ENCODE data around the gene APBA2. TPM values are rescaled to one million over a fixed set of nuclear protein-coding genes. Genes with fewer than 3 reads are reported as not detected.

The APBA2 gene
- total and polyA plus RNA-seq, 7 donors, result 0.46 to 10.7 (median 1.5) TPM

DNA sequence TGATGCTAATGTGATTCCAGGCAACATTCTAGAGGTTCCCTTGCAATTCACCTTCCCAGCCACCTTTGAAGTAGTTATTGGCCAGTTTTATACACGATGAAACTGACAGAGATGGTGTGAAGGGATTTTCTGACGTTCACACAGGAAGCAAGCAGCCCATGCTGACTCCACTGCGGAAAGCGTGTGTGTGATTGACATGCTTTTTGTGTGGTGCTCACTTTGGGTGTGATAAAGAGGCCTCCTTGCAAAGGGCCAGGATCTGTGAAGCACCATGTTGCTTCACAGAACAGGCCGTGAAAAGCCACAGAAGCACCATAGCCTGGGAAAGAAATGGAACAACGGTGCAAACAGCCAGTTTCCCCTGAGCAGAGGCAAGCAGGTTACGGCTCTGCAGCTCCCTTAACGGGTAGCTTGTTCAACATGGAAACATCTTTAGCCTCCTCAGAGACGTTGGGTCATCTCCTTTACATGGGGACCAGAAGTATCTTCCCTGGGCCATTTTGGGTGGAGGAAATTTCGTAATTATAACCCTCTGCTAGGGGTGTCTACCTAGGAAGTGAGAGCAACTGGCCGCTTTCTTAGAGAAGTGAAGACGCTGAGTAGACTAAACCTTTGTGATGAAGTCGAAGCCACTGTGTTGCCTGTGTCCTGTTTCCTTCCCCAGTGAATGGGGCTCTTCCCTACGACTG is 108.5 kb downstream of the APBA2 start:
- peaks cover 0 to 9% (median 2%) of the 10 kb centered on the region in 4 donors for H3K4me1 ChIP-seq
- intact Hi-C loops (cut with DNase I), result no loop called here
- TF ChIP-seq POLR2A (IDR thresholded peaks at IDR 0.05), result no peak
- DNase-seq, result no peak
- H3K27me3 ChIP-seq, result no peaks in the 10 kb centered on the region
- 74 to 76% methylated on average over 14 of the region's 14 CpGs for WGBS, 2 donors
- H3K36me3 ChIP-seq, result no peaks in the 10 kb centered on the region
- no peak overlapping the region for H3K4me3 ChIP-seq
- H3K27ac ChIP-seq, result peak overlapping the region in 1 of 4 donors; percentile 73
- no peaks in the 10 kb centered on the region for H3K9me3 ChIP-seq

DNA sequence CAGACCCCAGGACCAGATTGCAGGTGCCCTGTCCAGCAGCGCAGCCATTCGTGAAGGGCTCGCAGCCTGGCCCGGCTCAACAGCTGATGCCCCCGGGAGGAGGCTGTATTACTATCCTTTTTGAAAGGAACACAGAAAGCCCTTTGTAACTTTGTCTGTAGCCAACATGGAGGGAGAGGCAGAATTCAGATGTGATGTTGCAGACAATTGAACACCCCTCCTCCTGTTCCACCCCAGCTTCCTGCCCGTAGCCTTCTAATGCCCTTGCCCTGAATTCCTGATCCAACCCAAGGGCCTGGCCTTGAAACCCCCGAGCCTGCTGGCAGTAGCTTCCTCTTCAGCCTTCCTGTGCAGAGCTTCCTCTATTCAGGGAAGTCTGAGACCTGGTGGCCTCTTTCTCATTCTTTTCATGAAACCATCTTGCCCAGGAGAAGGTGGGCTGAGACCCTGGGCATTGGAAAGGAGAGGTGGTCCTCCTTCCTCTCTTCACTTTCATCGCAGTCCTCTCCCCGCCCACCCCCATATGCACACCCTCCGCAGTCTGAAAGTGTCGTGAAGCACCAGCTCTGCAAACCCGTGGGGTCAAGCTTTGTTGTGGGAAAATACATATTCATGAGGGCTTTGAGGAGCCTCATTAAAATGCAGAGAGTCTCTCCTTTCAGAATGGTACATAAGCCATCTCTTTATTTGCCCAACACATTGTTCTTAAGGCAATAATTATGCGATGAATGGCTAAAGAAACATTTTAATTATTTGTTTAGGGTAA is 109.2 kb downstream of the APBA2 start:
- intact Hi-C loops (cut with DNase I), result no loop called here
- Histone ChIP-seq H3K9me3 (no peaks in the 10 kb centered on the region), H3K27ac (no peak overlapping the region), H3K36me3 (no peaks in the 10 kb centered on the region), H3K27me3 (no peaks in the 10 kb centered on the region), H3K4me1 (peaks cover 0 to 9% (median 2%) of the 10 kb centered on the region in 4 donors), H3K4me3 (no peak overlapping the region)
- no peak for TF ChIP-seq POLR2A (IDR thresholded peaks at IDR 0.05)
- TF ChIP-seq POLR2AphosphoS5 (IDR thresholded peaks at IDR 0.05), result no peak
- TF ChIP-seq, protein P1, sequence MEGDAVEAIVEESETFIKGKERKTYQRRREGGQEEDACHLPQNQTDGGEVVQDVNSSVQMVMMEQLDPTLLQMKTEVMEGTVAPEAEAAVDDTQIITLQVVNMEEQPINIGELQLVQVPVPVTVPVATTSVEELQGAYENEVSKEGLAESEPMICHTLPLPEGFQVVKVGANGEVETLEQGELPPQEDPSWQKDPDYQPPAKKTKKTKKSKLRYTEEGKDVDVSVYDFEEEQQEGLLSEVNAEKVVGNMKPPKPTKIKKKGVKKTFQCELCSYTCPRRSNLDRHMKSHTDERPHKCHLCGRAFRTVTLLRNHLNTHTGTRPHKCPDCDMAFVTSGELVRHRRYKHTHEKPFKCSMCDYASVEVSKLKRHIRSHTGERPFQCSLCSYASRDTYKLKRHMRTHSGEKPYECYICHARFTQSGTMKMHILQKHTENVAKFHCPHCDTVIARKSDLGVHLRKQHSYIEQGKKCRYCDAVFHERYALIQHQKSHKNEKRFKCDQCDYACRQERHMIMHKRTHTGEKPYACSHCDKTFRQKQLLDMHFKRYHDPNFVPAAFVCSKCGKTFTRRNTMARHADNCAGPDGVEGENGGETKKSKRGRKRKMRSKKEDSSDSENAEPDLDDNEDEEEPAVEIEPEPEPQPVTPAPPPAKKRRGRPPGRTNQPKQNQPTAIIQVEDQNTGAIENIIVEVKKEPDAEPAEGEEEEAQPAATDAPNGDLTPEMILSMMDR (IDR thresholded peaks at IDR 0.05), result no peak
- TF ChIP-seq EP300 (IDR thresholded peaks at IDR 0.05), result no peak
- 73 to 80% methylated on average over 13 of the region's 13 CpGs for WGBS, 2 donors
- no peak for DNase-seq

DNA sequence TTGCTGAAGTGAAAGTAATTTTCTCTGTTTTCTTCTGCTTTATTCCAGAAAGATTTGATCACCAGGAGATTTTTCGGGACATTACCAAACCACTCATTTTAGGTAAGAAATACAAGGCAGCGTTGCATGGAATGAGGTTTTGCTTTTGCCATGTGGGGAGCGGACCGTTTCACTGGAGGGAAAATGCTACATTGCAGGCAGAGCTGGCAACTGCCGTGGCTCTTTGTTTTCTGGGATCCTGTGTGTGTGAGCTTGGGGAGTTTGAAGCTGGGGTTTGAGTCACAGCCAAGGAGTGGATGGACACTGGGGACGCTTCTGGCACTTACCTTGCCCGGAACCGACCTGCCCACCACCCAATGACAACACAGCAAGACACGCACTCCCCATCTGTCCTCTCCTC is 109.9 kb downstream of the APBA2 start:
- peaks cover 0 to 9% (median 2%) of the 10 kb centered on the region in 4 donors for H3K4me1 ChIP-seq
- H3K4me3 ChIP-seq, result no peak overlapping the region
- TF ChIP-seq POLR2A (IDR thresholded peaks at IDR 0.05), result no peak
- no peak for TF ChIP-seq POLR2AphosphoS5 (IDR thresholded peaks at IDR 0.05)
- TF ChIP-seq, protein P1 (IDR thresholded peaks at IDR 0.05), result no peak
- no peak for TF ChIP-seq EP300 (IDR thresholded peaks at IDR 0.05)
- no peak overlapping the region for H3K27ac ChIP-seq
- intact Hi-C loops (cut with DNase I), result no loop called here
- no peaks in the 10 kb centered on the region for H3K27me3 ChIP-seq
- no peaks in the 10 kb centered on the region for H3K9me3 ChIP-seq
- no peak for DNase-seq
- 85 to 86% methylated on average over 9 of the region's 9 CpGs for WGBS, 2 donors
- H3K36me3 ChIP-seq, result no peaks in the 10 kb centered on the region

DNA sequence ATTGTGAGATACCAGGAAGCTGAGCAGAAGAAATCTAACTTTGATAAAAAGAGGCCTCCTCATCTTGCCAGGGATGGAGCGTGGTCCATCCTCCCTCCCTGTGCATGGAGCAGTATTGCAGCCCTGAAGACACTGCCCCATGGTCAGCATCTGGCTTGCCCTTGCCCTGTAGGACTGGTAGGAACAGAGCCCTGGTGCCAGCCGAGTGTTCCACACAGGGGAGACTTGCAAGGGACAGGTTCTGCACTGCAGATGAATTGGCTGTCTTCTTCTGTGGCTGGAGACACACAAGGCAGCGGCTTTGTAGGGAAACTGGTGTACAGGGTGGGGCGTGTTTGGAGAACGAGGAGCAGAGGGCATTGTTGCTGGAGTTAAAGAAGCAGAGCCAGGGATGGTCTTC is 110.5 kb downstream of the APBA2 start:
- peaks cover 0 to 9% (median 2%) of the 10 kb centered on the region in 4 donors for H3K4me1 ChIP-seq
- H3K27ac ChIP-seq, result no peak overlapping the region
- intact Hi-C loops (cut with DNase I), result no loop called here
- TF ChIP-seq, protein P1 (IDR thresholded peaks at IDR 0.05), result no peak
- TF ChIP-seq POLR2AphosphoS5 (IDR thresholded peaks at IDR 0.05) (no peak), EP300 (IDR thresholded peaks at IDR 0.05) (no peak), POLR2A (IDR thresholded peaks at IDR 0.05) (no peak)
- WGBS, 2 donors, result 77 to 89% methylated on average over 5 of the region's 5 CpGs
- H3K9me3 ChIP-seq, result no peaks in the 10 kb centered on the region
- no peaks in the 10 kb centered on the region for H3K27me3 ChIP-seq
- no peak overlapping the region for H3K4me3 ChIP-seq
- no peak for DNase-seq
- H3K36me3 ChIP-seq, result no peaks in the 10 kb centered on the region

DNA sequence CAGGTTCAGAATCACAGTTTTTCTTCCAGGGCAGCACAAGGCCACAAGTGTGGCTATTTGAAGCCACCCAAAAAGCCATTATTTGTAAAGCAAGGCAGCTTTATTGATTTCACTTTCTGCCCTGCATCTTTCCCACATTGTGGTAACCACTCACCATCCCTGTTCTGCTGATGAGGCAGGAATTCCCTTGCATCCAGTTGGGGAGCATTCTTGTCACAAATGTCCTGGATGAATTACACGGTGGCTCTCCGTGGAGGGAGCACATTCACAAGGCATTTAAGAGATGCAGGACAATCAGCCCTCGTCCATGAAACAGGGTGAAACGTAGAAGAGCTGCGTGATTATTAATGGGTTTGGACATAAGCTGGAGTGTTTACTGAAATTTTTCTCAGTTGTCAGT is 111.2 kb downstream of the APBA2 start:
- TF ChIP-seq, protein P1 (IDR thresholded peaks at IDR 0.05), result no peak
- no peak for TF ChIP-seq POLR2A (IDR thresholded peaks at IDR 0.05)
- no peak for TF ChIP-seq EP300 (IDR thresholded peaks at IDR 0.05)
- no peak for TF ChIP-seq POLR2AphosphoS5 (IDR thresholded peaks at IDR 0.05)
- no peak for DNase-seq
- Histone ChIP-seq H3K27me3 (no peaks in the 10 kb centered on the region), H3K4me1 (peaks cover 0 to 9% (median 2%) of the 10 kb centered on the region in 4 donors), H3K9me3 (no peaks in the 10 kb centered on the region), H3K27ac (no peak overlapping the region), H3K36me3 (no peaks in the 10 kb centered on the region), H3K4me3 (no peak overlapping the region)
- intact Hi-C loops (cut with DNase I), result no loop called here
- WGBS, 2 donors, result 86% methylated on average over 5 of the region's 5 CpGs

All from sigmoid colon (tissue), 7 donors.